Activated B cell treated with CpG ODN at 0.5 μM for 24 hours (primary cell): ENCODE results near the gene APAF1. TPM values are rescaled to one million over a fixed set of nuclear protein-coding genes. Genes with fewer than 3 reads are reported as not detected.

Experiments used
- ATAC-seq: fragments of 200-7000 bp; cut with Tn5 transposase; one replicate; pipeline ENCODE4 v1.10.0; 2021; ENCODE audit warnings: low read depth, mild to moderate bottlenecking, moderate library complexity
- CTCF ChIA-PET: fragments of 350-600 bp; sonication (Branson Sonifier 250); formaldehyde crosslinking; loops from one replicate; lab custom pipeline; 2021; ENCODE audit warnings: antibody characterized with exemption; lab: Charles Lee
- POLR2A ChIA-PET: fragments of 350-600 bp; sonication (Branson Sonifier 250); formaldehyde crosslinking; loops from one replicate; lab custom pipeline; 2021; ENCODE audit warnings: antibody characterized with exemption; lab: Charles Lee
- DNase-seq: peaks from one replicate; pipeline ENCODE4 v3.0.0; 2022
- H3K27ac Mint-ChIP-seq: one replicate; pipeline ENCODE4 v1.8.0; 2020; ENCODE audit warnings: mixed read lengths
- H3K27me3 Mint-ChIP-seq: one replicate; pipeline ENCODE4 v1.8.0; 2021; ENCODE audit warnings: mixed read lengths
- H3K36me3 Mint-ChIP-seq: one replicate; pipeline ENCODE4 v1.8.0; 2021; ENCODE audit warnings: low read depth, mixed read lengths
- H3K4me1 Mint-ChIP-seq: one replicate; pipeline ENCODE4 v1.8.0; 2021; ENCODE audit warnings: mixed read lengths
- H3K4me3 Mint-ChIP-seq: one replicate; pipeline ENCODE4 v1.8.0; 2020; ENCODE audit warnings: mild to moderate bottlenecking, mixed read lengths
- H3K9me3 Mint-ChIP-seq: one replicate; pipeline ENCODE4 v1.8.0; 2020; ENCODE audit warnings: mixed read lengths
- CTCF ChIP-seq: fragments of 200-600 bp; IDR thresholded peaks from one replicate; pipeline ENCODE4 v1.8.0; 2022; ENCODE audit warnings: antibody characterized with exemption, mild to moderate bottlenecking
- intact Hi-C: fragments of 100-400 bp; cut with micrococcal nuclease; formaldehyde crosslinking; loops from one replicate; pipeline ENCODE4 v1.15.1; 2024
- total RNA-seq: library from RNA; stranded (reverse); gene quantifications from 2 replicates; pipeline ENCODE4 v1.2.3, GENCODE V29; 2022

The APAF1 gene
- total RNA-seq, 1 donor from 2014 or later, result 24.0 TPM

GRCh38 chr12:98719515-98720504 lies 74.7 kb downstream of the APAF1 start:
- no peak for TF ChIP-seq CTCF
- CTCF ChIA-PET, result no interaction called here
- Mint-ChIP-seq H3K36me3 (peaks cover 61% of the 10 kb centered on the region), H3K4me3 (no peak overlapping the region), H3K9me3 (no peaks in the 10 kb centered on the region), H3K27me3 (no peaks in the 10 kb centered on the region), H3K27ac (no peak overlapping the region), H3K4me1 (peaks cover 13% of the 10 kb centered on the region)
- POLR2A ChIA-PET, result no interaction called here
- ATAC-seq (no peak), DNase-seq (no peak)
- intact Hi-C loops, result no loop called here

- DNase-seq (no peak), ATAC-seq (no peak)
- H3K27ac Mint-ChIP-seq, result no peak overlapping the region
- no peaks in the 10 kb centered on the region for H3K27me3 Mint-ChIP-seq
- ChIA-PET CTCF (no interaction called here), POLR2A (no interaction called here)
- no peak overlapping the region for H3K4me3 Mint-ChIP-seq
- H3K4me1 Mint-ChIP-seq, result peaks cover 13% of the 10 kb centered on the region
- no peaks in the 10 kb centered on the region for H3K9me3 Mint-ChIP-seq
- H3K36me3 Mint-ChIP-seq, result peaks cover 60% of the 10 kb centered on the region
- intact Hi-C loops, result no loop called here
- TF ChIP-seq CTCF, result no peak
These were observed 76.2 kb downstream of the APAF1 start for GRCh38 chr12:98721204-98721702.

- Mint-ChIP-seq H3K36me3 (peaks cover 65% of the 10 kb centered on the region), H3K27me3 (no peaks in the 10 kb centered on the region), H3K27ac (no peak overlapping the region), H3K4me3 (no peak overlapping the region), H3K4me1 (peaks cover 12% of the 10 kb centered on the region), H3K9me3 (no peaks in the 10 kb centered on the region)
- intact Hi-C loops, result no loop called here
- ChIA-PET POLR2A (interaction anchor here (0.5 kb wide), 1 partner anchor 126 kb away, joined by 4 read pairs; no protein-coding TSS in a partner anchor), CTCF (no interaction called here)
- no peak for ATAC-seq
- no peak for TF ChIP-seq CTCF
- DNase-seq, result no peak
These were observed 79.5 kb downstream of the APAF1 start for GRCh38 chr12:98724384-98725155.

- DNase-seq (no peak), ATAC-seq (no peak)
- Mint-ChIP-seq H3K9me3 (no peaks in the 10 kb centered on the region), H3K36me3 (peaks cover 73% of the 10 kb centered on the region), H3K27me3 (no peaks in the 10 kb centered on the region), H3K27ac (no peak overlapping the region), H3K4me1 (peaks cover 4% of the 10 kb centered on the region), H3K4me3 (no peak overlapping the region)
- TF ChIP-seq CTCF, result no peak
- CTCF ChIA-PET, result no interaction called here
- intact Hi-C loops, result no loop called here
- POLR2A ChIA-PET, result no interaction called here
These were observed 80.6 kb downstream of the APAF1 start for GRCh38 chr12:98725476-98726247.
